GM12872 (cell line): ENCODE results near the gene PIEZO1.

Source experiments
- CTCF ChIP-seq: IDR thresholded peaks from 3 replicates; pipeline ENCODE4 v1.5.1; 2011; ENCODE audit warnings: low read depth, mild to moderate bottlenecking, low read length, moderate library complexity; ENCODE audit not compliant: insufficient read depth

Gene PIEZO1

DNA sequence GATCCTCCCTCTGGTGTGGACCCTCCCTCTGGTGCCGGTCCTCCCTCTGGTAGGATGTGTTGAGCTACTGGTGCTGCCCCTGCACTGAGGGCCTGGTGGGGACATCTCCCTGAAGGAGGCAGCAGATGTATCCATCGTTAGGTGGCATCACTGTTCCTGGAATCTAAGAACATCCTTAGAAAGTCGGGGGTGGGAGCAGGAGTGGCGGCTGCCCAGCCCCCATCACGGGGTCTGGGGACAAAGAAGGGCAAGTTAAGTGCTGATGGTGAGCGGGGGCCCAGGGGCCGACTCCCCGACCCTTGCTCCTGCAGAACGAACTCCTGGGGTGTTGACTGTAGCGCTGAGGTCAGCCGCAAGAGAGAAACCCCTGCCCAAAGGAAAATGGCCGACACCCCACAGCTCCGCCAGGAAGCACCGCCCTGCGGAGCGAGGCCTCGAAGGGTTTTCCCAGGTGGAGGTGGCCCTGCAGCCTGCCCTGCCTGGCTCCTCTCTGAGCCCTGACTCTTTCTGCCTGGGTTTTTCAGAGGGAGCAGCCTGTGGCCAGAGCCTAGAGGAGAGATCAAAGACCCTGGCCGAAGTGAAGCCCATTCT is 73.2 kb downstream of the PIEZO1 start:
- no peak for TF ChIP-seq CTCF

DNA sequence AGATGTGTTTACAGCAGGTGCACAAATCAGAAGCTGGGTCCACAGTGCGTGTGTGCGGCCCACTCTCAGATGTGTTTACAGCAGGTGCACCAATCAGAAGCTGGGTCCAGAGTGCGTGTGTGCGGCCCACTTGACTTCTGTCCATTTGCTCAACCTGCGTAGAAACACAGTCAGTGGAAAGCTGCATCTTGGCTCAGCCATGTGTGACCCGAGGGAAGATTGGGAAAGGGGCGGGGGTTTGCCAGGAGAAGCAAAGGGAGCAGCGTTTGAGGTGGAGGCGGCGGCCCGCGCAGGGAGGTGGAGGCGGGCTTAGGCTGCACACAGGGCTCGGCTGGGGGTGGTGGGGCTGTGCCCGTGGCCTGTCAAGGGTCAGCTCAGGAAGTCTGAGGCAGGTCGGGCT is 74.5 kb downstream of the PIEZO1 start:
- TF ChIP-seq CTCF = no peak

GRCh38 chr16:88706965-88707826 is 77.8 kb downstream of the PIEZO1 start:
- TF ChIP-seq CTCF = no peak

DNA sequence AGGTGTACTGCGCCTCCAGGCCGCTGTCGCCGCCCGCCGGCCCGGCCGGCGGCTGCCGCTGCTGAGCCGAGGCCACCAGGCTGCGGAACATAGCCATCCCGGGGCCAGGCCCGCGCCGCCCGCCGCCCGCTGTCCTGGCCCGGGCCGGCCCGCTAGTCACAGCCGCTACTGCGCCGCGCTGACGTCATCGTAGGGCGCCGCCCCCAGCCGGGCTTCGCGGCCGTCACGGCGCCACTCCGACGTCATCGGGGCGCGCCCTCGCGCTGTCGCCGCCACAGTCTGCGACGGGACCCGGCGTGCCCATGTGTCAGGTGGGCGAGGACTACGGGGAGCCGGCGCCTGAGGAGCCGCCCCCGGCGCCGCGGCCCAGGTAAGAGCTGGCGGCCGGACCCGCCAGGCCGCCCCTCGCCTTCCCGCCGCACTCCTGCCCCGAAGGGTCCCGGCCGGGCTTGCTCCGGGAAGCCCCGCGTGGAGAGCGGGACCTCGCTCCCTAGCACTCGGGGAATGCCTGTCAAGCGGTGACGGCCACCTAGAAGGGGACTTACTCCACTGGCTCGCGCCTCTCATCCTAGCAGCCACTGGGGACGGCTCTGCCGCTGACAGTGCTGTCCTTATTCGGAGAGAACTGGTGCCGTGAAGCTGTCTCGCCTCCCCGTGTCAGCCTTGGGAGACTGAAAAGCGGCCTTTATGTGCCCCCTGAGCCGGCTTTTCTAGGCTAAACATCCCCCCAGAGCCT is 78.6 kb downstream of the PIEZO1 start, which contains the start of the genes CTU2 and RNF166:
Gene CTU2 (plus strand): TSS at position 275 of the 736 bp plus-strand sequence. CDS start 28 bp downstream, at position 303.
Gene RNF166 (minus strand): TSS at position 180 of the 736 bp plus-strand sequence. CDS start 83 bp downstream, at position 97.
- no peak for TF ChIP-seq CTCF

DNA sequence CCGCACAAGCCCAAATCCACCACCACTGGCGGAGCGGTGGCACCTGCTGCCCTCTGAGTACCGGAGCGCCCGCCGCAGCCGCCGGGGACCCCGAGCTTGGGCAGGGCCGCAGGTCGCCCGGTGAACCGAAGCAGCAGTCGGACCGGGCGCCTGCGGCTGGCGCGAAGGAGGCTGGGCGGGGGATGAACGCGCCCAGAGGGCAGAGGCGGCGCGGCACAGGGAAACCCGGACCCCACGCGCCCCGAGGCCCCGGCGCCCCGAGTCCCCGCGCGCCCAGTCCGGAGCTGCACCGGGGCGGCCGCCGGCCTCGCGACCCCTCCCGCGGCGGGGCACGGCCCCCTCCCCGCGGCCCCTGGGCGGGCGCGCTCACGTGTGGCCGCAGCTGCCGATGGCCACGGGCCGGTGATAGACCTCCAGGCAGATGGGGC is 79.2 kb downstream of the PIEZO1 start:
- no peak for TF ChIP-seq CTCF

- no peak for TF ChIP-seq CTCF
These were observed 79.8 kb downstream of the PIEZO1 start for GRCh38 chr16:88705076-88705684.
